GM19452 (cell line): ENCODE measurements around the gene ZNF141.
"Not testable (repeated sequence)": the region's sequence is repeated elsewhere in the genome, so short reads cannot be mapped to it uniquely, and the experiment has no call there.

Source experiments
- ATAC-seq: cut with Tn5 transposase; IDR thresholded peaks from one replicate; pipeline ENCODE4 v1.9.1; 2021; ENCODE audit not compliant: unreplicated experiment

Gene ZNF141

DNA sequence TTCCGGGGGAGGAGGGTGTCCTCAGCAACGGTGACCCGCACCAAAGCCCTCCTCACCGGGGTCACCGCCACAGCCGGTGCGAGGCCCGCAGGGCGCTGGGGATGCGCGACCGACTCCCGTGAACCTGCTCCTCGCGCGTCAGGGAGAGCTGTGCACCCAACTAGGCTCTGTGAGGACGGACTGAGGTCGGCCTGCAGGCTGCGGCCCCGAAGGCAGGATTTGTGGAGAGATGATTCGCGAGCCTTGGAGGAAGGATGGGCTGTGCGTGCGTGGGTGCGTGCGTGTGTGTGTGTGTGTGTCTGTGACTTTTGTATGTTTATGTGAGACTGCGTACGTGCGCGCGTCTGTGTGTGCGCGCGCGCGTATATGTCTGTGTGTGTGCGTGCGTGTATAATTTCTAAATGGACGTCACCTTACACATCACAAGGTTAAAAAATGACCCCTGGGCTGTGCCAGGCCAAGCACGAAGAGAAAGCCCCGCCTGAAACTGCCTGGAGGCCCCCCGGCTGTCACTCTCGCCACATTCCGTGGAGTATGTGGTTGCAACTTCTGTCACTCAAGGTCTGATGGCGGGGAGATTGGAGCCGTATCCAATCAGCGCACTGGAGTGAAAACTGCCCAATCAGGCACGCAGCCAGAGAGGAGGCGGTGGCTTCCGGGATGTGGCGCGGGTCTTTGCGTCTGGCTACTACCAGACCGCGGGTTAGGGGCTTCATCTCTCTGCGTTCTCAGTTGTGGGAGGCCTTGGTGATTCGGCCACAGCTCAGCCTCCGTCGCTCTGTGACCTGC lies at the start of gene ZNF141:
TSS of gene ZNF141 (plus strand) at position 672 of the 789 bp plus-strand sequence. CDS start 170 bp downstream, outside the sequence.
- ATAC-seq = peak; percentile 94

DNA sequence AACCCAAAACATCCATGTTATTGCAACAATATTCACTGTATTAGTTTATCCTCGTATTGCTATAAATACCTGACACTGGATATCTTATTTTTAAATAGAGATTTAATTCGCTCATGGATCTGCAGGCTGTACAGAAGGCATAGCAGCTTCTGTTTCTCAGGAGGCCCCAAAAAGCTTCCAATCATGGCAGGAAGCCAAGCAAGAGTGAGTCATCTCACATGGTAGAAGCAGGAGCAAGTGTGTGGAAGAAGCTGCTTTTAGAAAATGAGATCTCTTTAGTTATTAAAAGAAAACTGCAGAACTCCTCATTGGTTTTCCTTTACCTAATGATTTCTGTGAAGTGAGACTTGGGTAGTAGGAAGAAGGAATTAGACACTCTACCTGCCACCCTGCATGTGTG lies 48.7 kb upstream of the ZNF141 start:
- ATAC-seq = no peak

DNA sequence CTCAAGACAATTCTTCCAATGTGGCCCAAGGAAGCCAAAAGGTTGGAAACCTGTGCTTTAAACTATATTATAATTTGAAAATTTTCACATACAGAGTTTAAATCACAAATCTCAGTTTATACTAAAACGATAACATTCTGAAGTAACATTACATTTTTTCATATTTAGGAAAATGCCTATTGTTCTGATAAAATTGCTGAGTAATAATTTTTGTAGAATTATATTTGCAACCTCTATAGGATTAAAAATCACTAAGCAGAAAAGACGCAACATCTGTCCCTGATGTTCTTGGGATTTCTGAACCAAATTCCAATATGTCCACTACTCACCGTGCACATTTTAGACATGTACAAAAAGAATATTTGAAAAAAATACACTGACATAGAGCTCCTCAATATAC lies 42.9 kb upstream of the ZNF141 start:
- no peak for ATAC-seq

DNA sequence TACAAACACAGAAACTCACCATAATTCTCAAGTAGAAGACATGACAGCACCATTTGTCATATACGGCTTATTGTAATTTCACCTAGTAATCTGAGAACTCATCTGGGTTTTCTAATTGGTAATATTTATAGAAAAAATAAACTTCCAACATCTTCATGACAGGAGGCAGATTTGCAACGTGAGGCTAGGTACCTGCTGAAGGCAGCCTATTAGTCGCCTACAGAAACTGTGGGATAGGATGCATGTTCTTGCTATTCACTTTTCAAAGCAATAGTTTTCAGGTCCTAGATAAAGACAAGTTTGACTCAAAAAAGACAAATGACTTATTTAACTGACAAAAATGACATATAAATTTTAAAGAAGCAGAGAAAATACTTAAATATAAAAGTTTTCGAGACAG lies 35.2 kb upstream of the ZNF141 start:
- ATAC-seq = no peak

GRCh38 chr4:304516-304915 lies 33.1 kb upstream of the ZNF141 start:
- not testable (repeated sequence) for ATAC-seq

DNA sequence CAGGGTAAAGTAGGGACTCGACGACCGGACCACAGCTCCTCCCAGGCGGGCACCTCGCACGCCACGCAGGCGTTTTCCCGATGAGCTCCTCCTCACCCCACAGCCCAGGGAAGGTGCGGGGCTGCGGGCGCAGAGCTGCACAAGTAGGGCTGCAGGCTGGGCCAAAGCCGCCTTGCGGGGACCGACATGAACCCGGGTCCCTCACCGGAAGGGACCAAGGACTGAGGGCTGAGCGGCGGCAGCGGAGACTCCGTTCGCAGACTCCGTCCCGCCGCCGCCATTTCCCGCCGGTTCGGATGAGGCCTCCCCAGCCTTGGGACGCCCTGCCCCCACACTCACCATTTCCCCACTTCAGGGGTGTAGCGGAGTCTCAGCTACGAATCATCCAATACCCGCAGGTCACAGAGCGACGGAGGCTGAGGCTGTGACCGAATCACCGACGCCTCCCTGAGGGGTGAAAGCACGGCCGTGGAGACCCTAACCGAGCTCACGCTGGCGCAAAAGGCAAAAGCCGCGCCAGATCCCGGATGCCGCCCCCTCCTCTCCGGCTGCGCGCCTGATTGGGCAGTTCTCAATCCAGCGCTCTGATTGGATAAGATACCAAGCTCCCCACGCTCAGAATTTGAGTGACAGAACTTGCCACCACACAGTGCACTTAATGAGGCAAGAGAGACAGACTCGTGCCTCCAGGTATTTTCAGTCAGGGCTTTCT lies 32.5 kb upstream of the ZNF141 start, which contains the start of gene ZNF732:
TSS of gene ZNF732 (minus strand) at position 506 of the 712 bp plus-strand sequence. CDS start at position 342, 164 bp downstream.
- no peak for ATAC-seq

DNA sequence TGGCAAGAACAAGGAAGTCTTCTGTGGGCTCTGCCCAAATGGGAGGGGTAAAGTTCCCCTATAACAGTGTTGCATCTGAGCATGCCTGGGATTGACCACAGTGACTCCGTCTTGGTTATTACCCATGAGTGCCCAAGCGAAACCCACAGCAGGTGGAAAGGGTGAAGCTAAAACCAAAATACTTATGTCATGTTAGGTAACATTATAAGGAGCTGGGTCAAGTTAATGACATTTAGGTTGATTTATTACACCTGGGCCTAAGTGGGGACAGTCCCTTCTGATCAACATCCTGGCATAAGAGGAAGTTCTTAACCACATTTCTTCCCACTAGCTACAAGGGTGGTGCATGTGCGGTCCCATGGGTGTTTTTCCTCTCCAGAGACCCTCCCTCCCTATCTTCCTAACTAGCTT lies 31.1 kb upstream of the ZNF141 start:
- ATAC-seq = no peak

- no peak for ATAC-seq
Observed at GRCh38 chr4:309807-310206, 27.8 kb upstream of the ZNF141 start.

DNA sequence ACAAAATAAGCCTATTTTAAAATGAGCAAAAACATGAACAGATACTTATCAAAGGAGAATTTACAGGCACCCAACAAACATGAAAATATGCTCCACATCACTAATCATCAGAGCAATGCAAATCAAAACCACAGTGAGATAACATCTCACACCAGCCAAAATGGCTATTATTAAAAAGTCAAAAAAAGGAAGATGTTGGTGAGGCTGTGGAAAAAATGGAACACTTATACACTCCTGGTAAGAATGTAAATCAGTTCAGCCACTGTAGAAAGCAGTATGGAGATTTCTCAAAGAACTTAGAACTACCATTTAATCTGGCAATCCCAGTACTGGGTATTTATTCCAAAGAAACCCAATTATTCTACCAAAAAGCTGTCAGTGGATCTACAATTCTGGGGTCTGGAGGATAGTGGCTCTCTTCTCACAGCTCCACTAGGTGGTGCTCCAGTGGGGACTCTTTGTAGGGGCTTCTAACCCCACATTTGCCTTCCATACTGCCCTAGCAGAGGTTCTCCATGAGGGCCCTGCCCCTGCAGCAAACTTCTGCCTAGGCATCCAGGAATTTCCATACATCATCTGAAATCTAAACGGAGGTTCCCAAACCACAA lies 23.2 kb upstream of the ZNF141 start:
- no peak for ATAC-seq

- ATAC-seq = no peak
Observed at GRCh38 chr4:328729-329128, 8.9 kb upstream of the ZNF141 start.

GRCh38 chr4:335515-335914 lies 2.1 kb upstream of the ZNF141 start:
- no peak for ATAC-seq

DNA sequence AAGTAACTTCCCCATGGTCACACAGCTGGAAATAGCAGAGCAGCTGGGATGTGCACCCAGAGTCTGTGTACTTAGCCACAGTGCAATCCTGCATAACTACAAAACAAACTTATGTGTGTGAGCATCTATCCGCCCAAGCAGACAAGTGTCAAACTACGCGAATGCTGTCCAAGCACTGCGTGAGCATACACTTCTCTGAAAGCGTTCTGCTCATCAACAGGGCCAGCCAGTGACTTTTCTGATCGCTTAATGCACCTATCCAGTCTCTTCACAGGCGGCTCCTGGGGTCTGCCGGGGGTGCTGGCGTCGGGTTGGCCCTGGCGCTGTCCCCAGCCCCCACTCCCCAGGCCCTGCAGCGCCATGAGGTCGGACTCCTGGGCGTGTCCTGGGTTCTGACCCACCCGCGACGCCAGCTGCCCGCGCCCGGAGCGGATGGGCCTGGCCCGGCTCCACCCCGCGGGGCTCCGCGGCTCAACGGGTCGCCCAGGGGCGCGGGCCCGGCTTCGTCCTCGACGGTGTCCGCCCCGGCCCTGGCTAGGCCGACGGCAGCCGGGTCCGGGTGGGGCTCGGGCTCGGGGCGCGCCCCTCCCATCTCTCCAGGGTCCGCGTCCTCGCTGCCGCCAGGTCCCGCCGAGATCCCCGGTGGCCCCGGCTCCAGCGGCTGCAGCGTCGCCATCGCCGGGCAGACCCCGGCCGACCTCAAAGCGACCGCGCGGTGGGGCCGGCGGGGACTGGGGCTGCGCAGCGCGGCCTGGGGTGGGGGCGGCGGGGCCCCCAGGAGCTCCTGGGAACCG lies 1.3 kb upstream of the ZNF141 start:
- no peak for ATAC-seq

GRCh38 chr4:336893-337142 lies 796 bp upstream of the ZNF141 start:
- ATAC-seq = no peak

- ATAC-seq = peak; percentile 36
Observed at GRCh38 chr4:337932-338758, 531 bp downstream of the ZNF141 start.

GRCh38 chr4:338759-339097 lies 1.1 kb downstream of the ZNF141 start:
- ATAC-seq = no peak

DNA sequence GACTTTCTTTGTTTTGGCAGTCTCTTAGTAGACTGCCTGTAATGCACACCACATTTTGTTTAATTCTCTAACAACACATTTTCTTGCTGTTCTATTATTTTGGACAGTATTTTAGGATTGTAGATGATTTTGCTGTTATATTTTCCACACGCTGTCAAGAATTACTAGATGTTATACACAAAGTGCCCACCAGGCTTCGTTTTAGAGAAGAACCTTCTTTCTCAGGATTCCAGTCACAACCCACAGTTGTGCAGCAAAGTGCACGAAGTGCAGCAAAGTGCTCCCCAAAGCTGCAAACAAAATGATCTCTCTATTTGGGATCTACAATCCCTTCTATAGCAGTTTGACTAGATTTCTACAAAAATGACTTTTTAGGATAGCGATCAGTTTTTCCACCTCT lies 2.4 kb downstream of the ZNF141 start:
- ATAC-seq = no peak

GRCh38 chr4:373062-373839 lies 35.6 kb downstream of the ZNF141 start:
- no peak for ATAC-seq

DNA sequence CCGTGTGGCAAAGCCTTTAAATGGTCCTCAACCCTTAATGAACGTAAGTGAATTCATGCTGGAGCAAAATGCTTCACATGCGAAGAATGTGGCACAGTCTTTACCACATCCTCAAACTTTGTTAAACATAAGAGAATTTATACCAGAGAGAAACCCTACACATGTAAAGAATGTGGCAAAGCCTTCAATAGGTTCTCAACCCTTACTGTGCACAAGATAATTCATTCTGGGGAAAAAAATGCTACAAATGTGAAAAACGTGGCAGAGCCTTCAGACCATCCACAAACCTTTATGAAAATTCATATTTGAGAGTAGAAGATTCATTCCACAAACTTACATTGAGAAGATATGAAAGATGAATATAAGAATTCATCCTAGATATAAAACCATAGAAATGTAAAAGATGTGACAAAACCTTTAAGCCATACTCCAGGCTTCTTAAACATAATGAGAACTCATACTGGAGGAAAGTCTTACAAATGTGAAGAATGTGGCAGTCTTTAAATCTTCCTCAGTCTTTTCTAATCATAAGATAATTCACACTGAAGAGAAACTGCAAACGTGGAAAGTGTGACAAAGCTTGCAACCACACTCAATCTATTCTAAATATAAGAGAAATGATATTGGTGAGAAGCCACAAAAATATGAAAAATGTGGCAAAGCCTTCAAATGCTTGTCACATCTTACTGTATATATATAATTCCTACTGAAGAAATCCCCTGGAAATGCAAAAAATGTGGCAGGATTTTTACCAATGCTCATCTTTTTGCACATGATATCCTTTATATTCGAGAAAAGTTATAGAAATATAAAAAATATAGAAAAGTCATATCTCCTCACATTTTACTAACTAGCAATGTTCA lies 36.9 kb downstream of the ZNF141 start:
- ATAC-seq = no peak
